GM23248 (cell line): Measurements from ENCODE around the gene MED15. TPM values are rescaled to one million over a fixed set of nuclear protein-coding genes. Genes with fewer than 3 reads are reported as not detected.

Source experiments
- DNase-seq: peaks from one replicate; pipeline ENCODE4 v3.0.0-alpha.2; 2015
- H2AFZ ChIP-seq: fragments of 200-600 bp; sonication (generic); 2 replicates; pipeline ENCODE4 v1.6.1; 2016; ENCODE audit warnings: antibody characterized with exemption
- H3F3A ChIP-seq: fragments of 200-600 bp; sonication (generic); 2 replicates; pipeline ENCODE4 v1.6.1; 2016; ENCODE audit warnings: mild to moderate bottlenecking, antibody characterized with exemption, mixed run types; ENCODE audit not compliant: insufficient read depth
- H3K27ac ChIP-seq: fragments of 200-600 bp; sonication (generic); 2 replicates; pipeline ENCODE4 v1.5.1; 2016; ENCODE audit warnings: mild to moderate bottlenecking
- H3K27me3 ChIP-seq: fragments of 200-600 bp; sonication (generic); replicated peaks from 2 replicates; pipeline ENCODE4 v1.6.1; 2016; ENCODE audit warnings: mild to moderate bottlenecking; ENCODE audit not compliant: insufficient read depth
- H3K36me3 ChIP-seq: fragments of 200-600 bp; sonication (generic); 2 replicates; pipeline ENCODE4 v1.6.1; 2016; ENCODE audit warnings: low read depth, mild to moderate bottlenecking
- H3K4me1 ChIP-seq: fragments of 200-600 bp; sonication (generic); 2 replicates; pipeline ENCODE4 v1.6.1; 2016; ENCODE audit warnings: mild to moderate bottlenecking; ENCODE audit not compliant: insufficient read depth
- H3K4me2 ChIP-seq: fragments of 200-600 bp; sonication (generic); one replicate; pipeline ENCODE4 v1.6.1; 2016; ENCODE audit warnings: mild to moderate bottlenecking; ENCODE audit not compliant: unreplicated experiment
- H3K4me3 ChIP-seq: fragments of 200-600 bp; sonication (generic); 2 replicates; pipeline ENCODE4 v1.5.1; 2016; ENCODE audit warnings: mild to moderate bottlenecking
- H3K79me2 ChIP-seq: fragments of 200-600 bp; sonication (generic); 2 replicates; pipeline ENCODE4 v1.6.1; 2016; ENCODE audit warnings: mild to moderate bottlenecking; ENCODE audit not compliant: insufficient read depth
- H3K9ac ChIP-seq: fragments of 200-600 bp; sonication (generic); 2 replicates; pipeline ENCODE4 v1.6.1; 2016; ENCODE audit warnings: mild to moderate bottlenecking
- H3K9me2 ChIP-seq: fragments of 200-600 bp; sonication (generic); 2 replicates; pipeline ENCODE4 v1.6.1; 2016; ENCODE audit warnings: mixed run types, mild to moderate bottlenecking, moderate library complexity; ENCODE audit not compliant: insufficient read depth
- H3K9me3 ChIP-seq: fragments of 200-600 bp; sonication (generic); one replicate; pipeline ENCODE4 v1.6.1; 2017; ENCODE audit warnings: low read depth
- H4K20me1 ChIP-seq: fragments of 200-600 bp; sonication (generic); 2 replicates; pipeline ENCODE4 v1.6.0; 2016; ENCODE audit not compliant: insufficient read depth
- EZH2 ChIP-seq: fragments of 200-600 bp; sonication (generic); IDR thresholded peaks from 2 replicates; pipeline ENCODE4 v1.6.1; 2018; ENCODE audit warnings: antibody characterized with exemption, mild to moderate bottlenecking; ENCODE audit not compliant: insufficient read depth, poor library complexity, severe bottlenecking
- EZH2phosphoT487 ChIP-seq: fragments of 200-600 bp; sonication (generic); IDR thresholded peaks from 2 replicates; pipeline ENCODE4 v1.6.1; 2018; ENCODE audit warnings: antibody characterized with exemption, moderate library complexity, mild to moderate bottlenecking, low read depth; ENCODE audit not compliant: insufficient read depth
- WGBS, 2 experiments: methylation state at CpG; one replicate each; pipeline ENCODE4 v1.1.6; 2015 to 2017; ENCODE audit warnings: low lambda C conversion rate in 2 of 2, low coverage in 1 of 2; ENCODE audit errors: missing lambda C conversion rate in 2 of 2; 5-methylcytosine and 5-hydroxymethylcytosine counted together
- in situ Hi-C: fragments of 300-500 bp; cut with MboI; formaldehyde crosslinking; loops from 2 replicates; pipeline ENCODE4 v1.15.0; 2020
- polyA plus RNA-seq: library from polyadenylated mRNA; unstranded; fragments of >200 nt; fragmentation: Nextera tagmentation; extraction: Ambion mirVana; gene quantifications from 2 replicates; pipeline ENCODE4 v1.2.1, GENCODE V29; 2016
- total RNA-seq: library from RNA; depleted of rRNA; stranded (reverse); fragments of >200 nt; shearing (Covaris generic); gene quantifications from 2 replicates; pipeline ENCODE4 v1.2.3, GENCODE V29; 2014

Gene MED15
- total and polyA plus RNA-seq, 2 experiments from 2014 or later, result 40.2 to 69.7 TPM

DNA sequence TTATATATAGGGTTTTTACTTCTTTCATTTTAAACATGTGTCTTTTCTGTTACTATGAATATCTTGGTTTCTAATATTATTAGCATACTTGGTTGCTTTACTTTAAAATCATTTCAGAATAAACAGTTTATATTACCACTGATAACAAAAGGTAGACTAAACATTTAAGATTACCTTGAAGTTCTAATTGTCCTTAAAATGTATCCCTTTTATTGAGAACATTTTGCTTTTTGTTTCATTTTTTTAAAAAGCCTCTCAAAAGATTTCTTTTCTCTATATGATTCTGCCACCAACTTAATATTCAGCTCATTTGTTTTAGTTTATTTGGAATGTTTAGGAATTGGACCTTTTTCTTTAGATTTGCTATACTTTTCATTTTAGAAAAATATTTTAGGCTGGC, 39.6 kb downstream of the MED15 start:
- no peak overlapping the region for H3K4me3 ChIP-seq
- no peak overlapping the region for H2AFZ ChIP-seq
- H4K20me1 ChIP-seq, result no peaks in the 10 kb centered on the region
- H3K36me3 ChIP-seq, result peaks cover 7% of the 10 kb centered on the region
- H3K9me3 ChIP-seq, result no peaks in the 10 kb centered on the region
- H3K27ac ChIP-seq, result no peak overlapping the region
- in situ Hi-C loops, result no loop called here
- no peak for DNase-seq
- H3K4me1 ChIP-seq, result peaks cover 50% of the 10 kb centered on the region
- TF ChIP-seq EZH2, result no peak
- no peaks in the 10 kb centered on the region for H3K27me3 ChIP-seq
- H3K4me2 ChIP-seq, result no peak overlapping the region
- H3K79me2 ChIP-seq, result peaks cover 88% of the 10 kb centered on the region
- no peaks in the 10 kb centered on the region for H3K9me2 ChIP-seq
- peaks cover 64% of the 10 kb centered on the region for H3F3A ChIP-seq
- no peak overlapping the region for H3K9ac ChIP-seq

- H4K20me1 ChIP-seq, result no peaks in the 10 kb centered on the region
- no peaks in the 10 kb centered on the region for H3K27me3 ChIP-seq
- H2AFZ ChIP-seq, result no peak overlapping the region
- in situ Hi-C loops, result no loop called here
- H3K36me3 ChIP-seq, result peaks cover 17% of the 10 kb centered on the region
- H3K9me3 ChIP-seq, result no peaks in the 10 kb centered on the region
- no peak for DNase-seq
- H3K79me2 ChIP-seq, result peaks cover 85% of the 10 kb centered on the region
- H3F3A ChIP-seq, result peaks cover 70% of the 10 kb centered on the region
- no peak for TF ChIP-seq EZH2
- TF ChIP-seq EZH2phosphoT487, result no peak
- 94 to 98% methylated on average over 4 of the region's 4 CpGs for WGBS, 2 experiments
- no peak overlapping the region for H3K4me3 ChIP-seq
- peak overlapping the region; percentile 95; the same call in 1 of the 2 replicates for H3K27ac ChIP-seq
- no peak overlapping the region for H3K4me2 ChIP-seq
- peaks cover 55% of the 10 kb centered on the region for H3K4me1 ChIP-seq
- no peak overlapping the region for H3K9ac ChIP-seq
- no peaks in the 10 kb centered on the region for H3K9me2 ChIP-seq
Measured at GRCh38 chr22:20548806-20549205, 41.4 kb downstream of the MED15 start.

DNA sequence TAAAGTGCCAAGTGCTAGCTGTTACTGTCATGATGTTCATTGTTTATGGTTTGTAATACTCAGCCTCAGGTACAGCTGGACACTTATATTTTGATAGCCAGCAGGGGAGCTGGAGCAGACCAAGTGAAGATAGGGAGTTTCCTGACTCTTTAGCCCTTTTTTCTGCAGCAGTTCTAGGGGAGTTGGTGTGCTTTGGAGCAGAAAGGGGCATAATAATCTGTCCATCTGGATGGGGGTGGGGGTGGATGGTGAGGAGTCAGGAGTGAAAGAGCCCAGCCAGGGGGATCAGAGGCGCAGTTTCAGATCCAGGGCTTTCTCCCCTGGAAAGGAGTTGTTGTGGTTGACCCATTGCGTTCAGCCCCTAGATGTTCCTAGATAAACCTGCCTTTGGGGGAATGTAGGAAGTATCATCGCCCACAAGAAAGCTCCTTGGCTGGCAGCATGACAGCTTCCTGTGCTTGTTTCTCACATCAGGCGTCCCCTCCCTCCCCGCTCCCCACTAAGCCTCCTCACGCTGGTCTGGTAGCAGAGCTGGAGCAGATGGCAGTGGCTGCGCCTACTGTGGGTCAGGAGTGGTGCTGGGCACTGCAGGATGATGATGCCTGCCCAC, 41.9 kb downstream of the MED15 start:
- no peak overlapping the region for H3K4me3 ChIP-seq
- H4K20me1 ChIP-seq, result no peaks in the 10 kb centered on the region
- in situ Hi-C loops, result no loop called here
- H3K27me3 ChIP-seq, result no peaks in the 10 kb centered on the region
- H3F3A ChIP-seq, result peaks cover 67% of the 10 kb centered on the region
- H3K79me2 ChIP-seq, result peaks cover 85% of the 10 kb centered on the region
- peaks cover 54% of the 10 kb centered on the region for H3K4me1 ChIP-seq
- peaks cover 21% of the 10 kb centered on the region for H3K36me3 ChIP-seq
- no peaks in the 10 kb centered on the region for H3K9me3 ChIP-seq
- 86 to 94% methylated on average over 5 to 7 of the region's 7 CpGs for WGBS, 2 experiments
- no peak overlapping the region for H2AFZ ChIP-seq
- no peak for DNase-seq
- TF ChIP-seq EZH2phosphoT487, result no peak
- no peak for TF ChIP-seq EZH2
- no peaks in the 10 kb centered on the region for H3K9me2 ChIP-seq
- H3K27ac ChIP-seq, result peak overlapping the region; percentile 95
- H3K4me2 ChIP-seq, result no peak overlapping the region
- H3K9ac ChIP-seq, result peak overlapping the region; percentile 80; the same call in 1 of the 2 replicates

- Histone ChIP-seq H3K27me3 (no peaks in the 10 kb centered on the region), H3K27ac (peak overlapping the region; percentile 95), H3K36me3 (peaks cover 24% of the 10 kb centered on the region), H3F3A (peaks cover 63% of the 10 kb centered on the region), H3K9me2 (no peaks in the 10 kb centered on the region), H3K4me3 (peak overlapping the region; percentile 20), H3K9ac (peak overlapping the region; percentile 80), H3K4me2 (peak overlapping the region; percentile 72), H3K4me1 (peaks cover 54% of the 10 kb centered on the region), H2AFZ (no peak overlapping the region), H4K20me1 (no peaks in the 10 kb centered on the region), H3K79me2 (peaks cover 85% of the 10 kb centered on the region), H3K9me3 (no peaks in the 10 kb centered on the region)
- WGBS, 2 experiments, result 73 to 76% methylated on average over 8 of the region's 8 CpGs
- TF ChIP-seq EZH2 (no peak), EZH2phosphoT487 (no peak)
- DNase-seq, result peak; percentile 55
- in situ Hi-C loops, result no loop called here
Measured at GRCh38 chr22:20550057-20550817, 42.8 kb downstream of the MED15 start.
